Stimulated activated CD8-positive, alpha-beta memory T cell treated with anti-CD3 and anti-CD28 coated beads, Interleukin-4, amount 100 ng/mL, for 1 hour (primary cell): ENCODE data around the gene KCND2.

Source experiments
- DNase-seq, 2 donors: peaks; one replicate each; pipeline ENCODE4 v3.0.0-alpha.2; 2020; ENCODE audit warnings: low read depth in 2 of 2, low spot score in 1 of 2

KCND2 gene

GRCh38 chr7:120307991-120308545 lies 35.1 kb downstream of the KCND2 start:
- no peak for DNase-seq

- DNase-seq, result no peak
These were observed 38.2 kb downstream of the KCND2 start for GRCh38 chr7:120311028-120311788.

GRCh38 chr7:120320218-120320961 lies 47.4 kb downstream of the KCND2 start:
- no peak for DNase-seq

- no peak for DNase-seq
These were observed 54.1 kb downstream of the KCND2 start for GRCh38 chr7:120327054-120327453.

- DNase-seq, result no peak
These were observed 59.5 kb downstream of the KCND2 start for GRCh38 chr7:120332433-120332832.

- DNase-seq, result no peak
These were observed 61.5 kb downstream of the KCND2 start for GRCh38 chr7:120334475-120334874.

- no peak for DNase-seq
These were observed 64.4 kb downstream of the KCND2 start for GRCh38 chr7:120337308-120337907.

GRCh38 chr7:120344276-120344675 lies 71.3 kb downstream of the KCND2 start:
- no peak for DNase-seq

- DNase-seq, result no peak
These were observed 80.2 kb downstream of the KCND2 start for GRCh38 chr7:120353171-120353570.

- no peak for DNase-seq
These were observed 87.9 kb downstream of the KCND2 start for GRCh38 chr7:120360918-120361317.

GRCh38 chr7:120363414-120363813 lies 90.4 kb downstream of the KCND2 start:
- no peak for DNase-seq

GRCh38 chr7:120370954-120371353 lies 98.0 kb downstream of the KCND2 start:
- no peak for DNase-seq

GRCh38 chr7:120373174-120373573 lies 100.2 kb downstream of the KCND2 start:
- DNase-seq, result no peak

GRCh38 chr7:120394595-120394994 lies 121.6 kb downstream of the KCND2 start:
- no peak for DNase-seq

- DNase-seq, result no peak
These were observed 122.6 kb downstream of the KCND2 start for GRCh38 chr7:120395526-120396019.

GRCh38 chr7:120398284-120399000 lies 125.5 kb downstream of the KCND2 start:
- DNase-seq, result no peak

- no peak for DNase-seq
These were observed 128.0 kb downstream of the KCND2 start for GRCh38 chr7:120400806-120401455.

- DNase-seq, result no peak
These were observed 129.2 kb downstream of the KCND2 start for GRCh38 chr7:120402079-120402767.

GRCh38 chr7:120402801-120403200 lies 129.8 kb downstream of the KCND2 start:
- no peak for DNase-seq

GRCh38 chr7:120404042-120404441 lies 131.1 kb downstream of the KCND2 start:
- DNase-seq, result no peak
